Left kidney (tissue), 2 donors: ENCODE results near the gene CSGALNACT2. TPM values are rescaled to one million over a fixed set of nuclear protein-coding genes. Genes with fewer than 3 reads are reported as not detected.

ENCODE experiments used
- DNase-seq: peaks from one replicate; pipeline ENCODE4 v3.0.0-alpha.2; 2013
- polyA plus RNA-seq: library from polyadenylated mRNA; unstranded; fragments of 120-200 nt; gene quantifications from one replicate; pipeline ENCODE4 v1.2.1, GENCODE V29; 2013; ENCODE audit not compliant: insufficient read length

CSGALNACT2 gene
- polyA plus RNA-seq, 1 donor: 26.5 TPM

DNA sequence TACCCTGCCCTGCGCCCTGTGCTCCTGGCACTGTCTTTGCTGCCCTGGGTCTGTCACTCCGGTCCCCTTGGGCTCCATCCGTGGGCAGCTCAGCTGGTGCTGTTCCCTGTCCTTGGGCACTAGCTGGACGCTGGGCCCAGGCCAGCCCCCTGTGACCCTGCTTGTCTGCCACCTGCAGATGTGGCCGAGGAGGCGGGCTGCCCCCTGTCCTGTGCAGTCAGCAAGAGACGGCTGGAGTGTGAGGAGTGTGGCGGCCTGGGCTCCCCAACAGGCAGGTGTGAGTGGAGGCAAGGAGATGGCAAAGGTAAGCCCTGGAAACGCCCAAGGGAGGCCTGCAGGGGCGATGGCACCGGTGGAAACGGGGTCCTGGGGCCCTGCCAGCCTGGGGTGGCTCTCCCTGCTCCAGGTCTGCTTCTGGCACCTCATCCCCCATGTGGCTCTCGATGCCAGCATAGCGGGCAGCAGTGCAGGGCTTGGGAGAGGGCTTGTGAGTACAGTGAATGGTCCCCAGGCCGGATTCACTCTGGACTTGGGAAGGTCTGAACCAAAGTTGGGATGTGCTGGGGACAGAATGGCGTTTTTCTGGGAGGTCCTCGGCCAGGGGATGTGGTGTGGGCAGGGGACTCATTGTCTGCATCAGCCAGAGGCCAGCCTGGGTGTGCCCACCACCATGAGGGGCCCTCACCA, 26.2 kb upstream of the CSGALNACT2 start:
- no peak for DNase-seq

DNA sequence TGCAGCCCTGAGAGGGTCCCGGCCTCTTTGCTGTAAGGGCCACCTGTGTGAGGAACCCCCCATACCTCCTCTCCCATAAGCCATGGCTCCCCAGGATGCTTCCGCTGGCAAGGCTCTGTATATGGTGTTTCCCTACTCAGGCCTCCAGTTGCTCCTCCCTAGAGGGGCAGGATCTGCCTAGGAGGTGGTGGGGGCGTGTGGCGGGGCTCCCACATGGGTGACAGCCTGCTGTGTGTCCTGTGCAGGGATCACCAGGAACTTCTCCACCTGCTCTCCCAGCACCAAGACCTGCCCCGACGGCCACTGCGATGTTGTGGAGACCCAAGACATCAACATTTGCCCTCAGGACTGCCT, 25.7 kb upstream of the CSGALNACT2 start:
- DNase-seq: no peak

- DNase-seq: no peak
Measured at GRCh38 chr10:43113201-43114087, 24.8 kb upstream of the CSGALNACT2 start.

GRCh38 chr10:43114088-43114742, 24.0 kb upstream of the CSGALNACT2 start:
- DNase-seq: no peak

GRCh38 chr10:43114743-43115611, 23.3 kb upstream of the CSGALNACT2 start:
- no peak for DNase-seq

GRCh38 chr10:43115881-43116595, 22.2 kb upstream of the CSGALNACT2 start:
- DNase-seq: no peak

- DNase-seq: no peak
Measured at GRCh38 chr10:43116596-43116995, 21.6 kb upstream of the CSGALNACT2 start.

DNA sequence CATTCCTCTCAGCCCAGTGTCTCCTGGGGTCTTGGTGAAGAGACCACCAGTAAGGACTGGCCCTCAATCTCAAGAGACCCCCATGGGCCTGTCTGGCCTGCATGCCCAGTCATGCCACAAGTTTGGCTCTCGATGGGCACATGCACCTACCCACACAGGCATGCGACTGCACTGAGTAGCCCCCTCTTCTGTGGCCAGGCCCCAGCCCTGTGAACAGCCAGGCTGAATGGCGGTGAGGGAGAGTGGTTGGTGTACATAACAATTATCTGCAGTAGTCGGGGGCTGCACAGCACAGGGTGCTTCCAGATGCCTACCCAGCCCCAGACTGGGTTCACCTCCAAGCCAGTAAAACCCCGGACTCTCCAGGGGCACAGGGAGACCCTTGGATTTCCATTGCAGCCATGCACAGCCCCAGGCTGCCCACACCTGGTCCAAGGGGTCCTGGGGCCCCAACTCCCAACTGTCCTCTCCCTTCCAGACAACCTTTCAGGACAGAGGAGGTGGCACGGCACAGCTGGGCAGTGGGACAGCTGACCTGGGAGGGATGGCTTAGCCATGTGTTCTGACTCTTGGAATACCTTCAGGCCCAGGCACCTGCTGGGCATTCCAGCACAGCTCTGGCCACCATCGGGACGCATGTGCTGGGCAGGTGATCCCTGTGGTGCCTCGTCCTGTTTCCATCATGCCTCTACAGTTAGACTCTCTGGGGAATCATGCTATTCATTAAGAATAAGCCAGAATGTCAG, 21.0 kb upstream of the CSGALNACT2 start:
- no peak for DNase-seq

- no peak for DNase-seq
Measured at GRCh38 chr10:43117777-43118583, 20.3 kb upstream of the CSGALNACT2 start.

DNA sequence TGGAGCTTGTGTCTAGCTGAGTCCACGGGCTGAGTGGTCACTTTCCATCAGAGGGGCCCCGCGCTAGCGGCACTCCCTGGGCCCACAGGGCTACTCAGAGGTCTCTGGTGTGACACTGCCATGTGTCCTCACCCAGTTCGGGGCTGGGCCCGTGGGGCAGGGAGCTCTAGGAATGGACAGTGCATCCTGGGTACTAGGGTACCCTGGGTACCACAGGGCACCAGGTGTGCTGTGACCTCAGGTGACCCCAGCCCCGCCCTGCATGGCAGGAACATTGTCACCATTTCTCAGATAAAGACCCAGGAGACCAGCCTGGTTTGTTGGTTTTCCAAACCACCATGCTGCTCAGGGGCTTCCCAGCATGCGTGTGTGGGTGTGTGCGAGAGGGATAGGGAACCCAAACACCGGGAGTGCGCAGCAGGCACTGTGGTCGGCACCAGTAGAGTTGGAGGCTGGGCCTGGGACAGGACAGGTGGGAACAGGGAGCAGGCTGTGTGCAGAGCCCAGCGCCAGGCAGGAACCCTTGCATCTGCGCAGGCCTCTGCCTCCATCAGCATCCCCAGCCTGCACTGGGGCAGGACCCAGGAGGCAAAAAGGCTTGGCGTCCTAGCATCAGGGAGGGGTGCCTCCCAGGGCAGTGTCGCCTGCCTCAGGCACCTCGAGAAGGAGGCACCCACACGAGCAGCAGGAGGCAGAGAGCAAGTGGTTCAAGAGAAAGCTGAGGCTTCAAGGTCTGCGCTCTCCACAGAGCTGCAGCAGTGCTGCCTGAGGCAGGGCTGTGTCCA, 19.4 kb upstream of the CSGALNACT2 start:
- no peak for DNase-seq

- no peak for DNase-seq
Measured at GRCh38 chr10:43119416-43120115, 18.7 kb upstream of the CSGALNACT2 start.

- no peak for DNase-seq
Measured at GRCh38 chr10:43120116-43120928, 17.9 kb upstream of the CSGALNACT2 start.

- DNase-seq: no peak
Measured at GRCh38 chr10:43120929-43121314, 17.3 kb upstream of the CSGALNACT2 start.

DNA sequence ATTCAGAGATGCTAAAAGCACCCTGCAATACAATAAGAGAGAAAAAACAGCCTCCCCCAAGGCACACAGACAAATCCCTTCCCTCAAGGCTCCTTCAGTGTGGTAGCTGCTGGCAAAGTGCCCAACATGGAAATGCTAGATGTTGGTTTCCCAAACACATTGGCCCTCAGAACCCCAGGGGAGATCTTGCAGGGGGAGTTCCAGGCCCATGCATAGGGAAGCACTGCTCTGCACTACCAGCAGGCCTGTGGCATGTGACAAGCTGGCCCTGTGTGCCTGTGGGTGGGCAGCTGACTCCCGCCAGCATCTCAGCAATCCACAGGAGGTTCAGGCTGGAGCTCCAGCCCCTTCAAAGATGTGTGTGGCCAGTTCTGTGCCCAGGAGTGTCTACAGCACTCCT, 16.8 kb upstream of the CSGALNACT2 start:
- DNase-seq: no peak

DNA sequence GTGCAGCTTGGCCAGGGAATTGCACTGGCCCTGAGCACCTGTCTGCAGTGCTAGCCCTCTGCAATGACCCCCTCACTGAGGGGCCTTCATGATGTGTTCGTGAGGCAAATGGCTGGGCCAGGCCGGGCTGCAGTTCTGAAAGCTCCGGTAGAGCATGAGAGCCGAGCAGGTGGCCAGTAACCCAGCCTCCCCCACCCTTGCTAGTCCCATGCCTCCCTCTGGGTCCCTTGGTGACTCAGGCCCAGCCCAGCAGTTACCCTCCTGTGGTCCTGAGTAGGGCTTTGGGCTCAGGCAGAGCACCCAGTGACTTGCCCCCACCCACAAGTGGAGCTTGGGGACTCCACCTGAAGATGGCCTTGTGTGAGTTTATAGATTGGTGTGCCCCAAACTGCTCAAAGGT, 16.1 kb upstream of the CSGALNACT2 start:
- DNase-seq: no peak

DNA sequence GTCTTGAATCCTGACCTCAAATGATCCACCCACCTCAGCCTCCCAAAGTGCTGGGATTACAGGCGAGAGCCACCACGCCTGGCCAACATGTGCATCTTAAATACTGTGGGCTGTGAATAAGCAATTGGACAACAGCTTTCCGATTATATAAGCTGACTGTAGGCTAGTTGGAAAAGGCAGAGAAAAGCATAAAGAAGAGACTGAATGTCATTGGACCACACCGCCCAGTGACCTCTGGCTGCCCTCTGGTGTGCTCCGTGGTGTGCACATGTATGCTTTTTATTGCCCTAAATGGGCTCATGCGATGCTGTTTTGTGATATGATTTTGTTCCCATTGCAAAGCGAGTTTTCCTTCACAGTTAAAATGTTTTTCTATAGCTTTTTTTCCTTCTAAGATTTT, 15.4 kb upstream of the CSGALNACT2 start:
- no peak for DNase-seq

- DNase-seq: no peak
Measured at GRCh38 chr10:43123361-43124093, 14.7 kb upstream of the CSGALNACT2 start.
